ENCODE measurements around the gene UBE3D.
"Not testable (repeated sequence)": the region's sequence is repeated elsewhere in the genome, so short reads cannot be mapped to it uniquely, and the experiment has no call there.

Gene UBE3D

DNA sequence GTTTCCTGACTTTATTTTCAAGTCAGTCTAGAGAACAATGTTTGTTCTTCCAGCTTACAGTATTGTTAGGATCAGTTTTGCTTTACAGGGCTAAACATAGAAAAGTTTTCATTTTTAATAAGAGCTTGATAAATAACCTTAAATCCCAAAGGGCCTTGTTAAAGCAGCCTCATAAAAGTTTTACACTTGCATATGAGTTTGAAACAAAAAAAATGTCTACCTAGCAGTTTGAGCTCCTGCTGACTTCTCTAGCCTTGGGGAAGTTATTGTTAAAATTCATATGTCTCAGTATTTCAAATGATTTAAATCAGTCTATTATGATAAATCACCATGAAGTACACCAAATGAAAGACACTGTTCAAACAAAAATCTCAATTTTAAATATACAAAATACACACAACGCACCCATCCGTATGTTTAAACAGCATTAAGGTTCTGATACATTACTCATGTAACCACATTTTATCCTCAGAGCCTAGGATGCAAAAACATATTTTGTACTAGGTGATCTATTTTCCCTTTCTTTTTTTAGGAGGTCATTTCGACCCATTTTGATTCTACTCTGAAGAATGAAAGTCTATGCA is 87.2 kb downstream of the UBE3D start:
- DNase-seq, result no peak

GRCh38 chr6:82976179-82976578 is 89.5 kb downstream of the UBE3D start:
- no peak for DNase-seq

- no peak for DNase-seq
Observed at GRCh38 chr6:82971877-82972460, 93.7 kb downstream of the UBE3D start.

DNA sequence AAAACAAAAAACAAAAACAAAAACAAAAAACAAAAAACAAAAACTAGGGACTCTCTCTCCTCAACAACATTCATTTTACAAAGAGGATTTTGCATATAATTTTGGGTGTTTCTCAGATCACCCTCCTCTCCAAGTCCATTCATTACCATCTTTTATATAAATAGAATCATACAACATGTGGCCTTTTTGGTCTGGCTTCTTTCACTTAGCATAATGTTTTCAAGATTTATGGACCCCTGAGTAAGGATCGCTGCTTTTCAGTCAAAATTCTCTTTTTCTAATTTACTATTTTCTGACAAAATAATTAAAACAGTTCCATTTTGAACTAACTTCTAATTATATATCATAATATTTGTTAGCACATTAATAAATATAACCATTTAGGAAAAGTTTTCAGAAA is 94.8 kb downstream of the UBE3D start:
- no peak for DNase-seq

GRCh38 chr6:82968708-82969107 is 96.9 kb downstream of the UBE3D start:
- no peak for DNase-seq

DNA sequence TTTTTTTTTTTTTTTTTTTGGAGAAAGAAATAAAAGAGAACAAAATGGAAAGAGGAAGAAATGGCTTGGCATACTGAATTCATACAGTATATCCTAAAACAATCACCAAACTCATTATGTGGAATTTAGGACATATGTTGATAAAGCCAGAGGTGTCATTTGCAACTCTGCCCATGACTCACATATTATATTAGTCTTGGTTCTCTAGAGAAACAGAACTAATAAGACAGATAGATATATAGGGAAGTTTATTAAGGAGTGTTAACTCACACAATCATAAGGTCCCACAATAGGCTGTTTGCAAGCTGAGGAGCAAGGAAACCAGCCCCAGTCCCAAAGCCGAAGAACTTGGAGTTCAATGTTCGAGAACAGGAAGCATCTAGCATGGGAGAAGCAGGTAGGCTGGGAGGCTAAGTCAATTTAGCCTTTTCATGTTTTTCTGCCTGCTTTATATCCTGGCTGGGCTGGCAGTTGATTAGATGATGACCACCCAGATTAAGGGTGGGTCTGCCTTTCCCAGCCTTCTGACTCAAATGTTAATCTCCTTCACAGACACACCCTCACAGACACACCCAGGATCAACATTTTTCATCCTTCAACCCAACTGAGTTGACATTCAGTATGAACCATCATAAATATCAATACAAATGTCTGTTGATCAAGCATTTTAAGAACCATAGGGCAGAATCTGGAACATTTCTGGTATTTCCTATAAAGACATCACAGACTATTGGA is 102.3 kb downstream of the UBE3D start:
- no peak for DNase-seq

DNA sequence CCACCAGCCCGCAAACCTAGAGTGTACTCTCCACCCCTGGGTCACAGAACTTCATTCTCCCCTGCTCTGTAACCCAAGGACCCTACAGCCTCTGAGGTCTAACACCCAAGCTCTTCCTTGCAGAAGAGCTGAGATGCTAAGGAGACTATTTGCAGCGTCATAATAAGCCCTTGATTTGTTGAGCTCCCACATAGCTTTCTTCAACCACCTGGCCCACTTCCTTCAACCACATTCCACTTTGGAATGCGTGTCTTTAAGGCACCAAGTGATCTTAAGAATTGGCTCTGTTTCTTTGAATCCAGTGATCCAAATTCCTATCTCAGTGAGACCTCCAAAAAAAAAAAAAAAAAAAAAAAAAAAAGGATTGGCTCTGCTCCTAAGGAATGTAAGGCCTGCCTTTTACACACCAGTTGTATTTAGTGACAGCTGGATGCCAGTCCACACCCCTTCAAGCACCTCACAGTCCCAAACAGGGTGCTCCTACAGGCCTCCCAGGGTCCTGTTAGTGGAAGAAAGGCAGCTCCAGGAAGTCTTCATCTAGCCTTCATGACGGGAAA is 106.2 kb downstream of the UBE3D start:
- no peak for DNase-seq

- no peak for DNase-seq
Observed at GRCh38 chr6:82958551-82958950, 107.1 kb downstream of the UBE3D start.

GRCh38 chr6:82957868-82958245 is 107.8 kb downstream of the UBE3D start:
- DNase-seq, result no peak

DNA sequence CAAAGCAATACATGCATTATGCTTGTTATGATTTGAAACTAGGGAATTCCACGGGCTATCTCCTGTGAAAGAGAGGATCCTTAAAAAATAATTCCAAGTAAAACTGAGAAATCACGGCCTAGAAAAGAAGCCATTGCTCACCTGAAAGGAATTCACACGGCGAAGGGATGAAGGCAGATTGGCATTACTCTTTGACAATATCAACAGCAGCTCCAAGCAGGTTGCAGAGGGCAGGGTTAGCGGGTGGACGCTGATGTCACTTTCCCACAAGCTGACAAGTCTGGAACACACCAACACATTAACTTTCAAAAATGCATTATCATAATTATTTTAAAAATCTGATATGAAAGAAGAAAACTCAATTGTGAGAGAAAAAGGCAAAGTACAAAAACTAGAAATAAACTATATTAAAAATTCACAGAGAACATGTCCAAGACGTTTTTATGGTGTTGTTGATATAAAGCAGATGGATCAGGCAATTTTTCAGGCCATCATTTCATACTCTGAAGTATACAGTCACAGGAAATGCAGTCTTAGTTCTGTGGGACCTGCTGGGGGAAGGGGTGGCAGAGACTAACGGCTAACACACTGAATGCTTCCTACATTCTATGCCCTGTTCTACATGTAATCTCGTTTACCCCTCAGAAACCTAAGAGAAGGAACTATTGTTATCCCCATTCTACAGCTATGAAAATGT is 108.3 kb downstream of the UBE3D start:
- no peak for DNase-seq

DNA sequence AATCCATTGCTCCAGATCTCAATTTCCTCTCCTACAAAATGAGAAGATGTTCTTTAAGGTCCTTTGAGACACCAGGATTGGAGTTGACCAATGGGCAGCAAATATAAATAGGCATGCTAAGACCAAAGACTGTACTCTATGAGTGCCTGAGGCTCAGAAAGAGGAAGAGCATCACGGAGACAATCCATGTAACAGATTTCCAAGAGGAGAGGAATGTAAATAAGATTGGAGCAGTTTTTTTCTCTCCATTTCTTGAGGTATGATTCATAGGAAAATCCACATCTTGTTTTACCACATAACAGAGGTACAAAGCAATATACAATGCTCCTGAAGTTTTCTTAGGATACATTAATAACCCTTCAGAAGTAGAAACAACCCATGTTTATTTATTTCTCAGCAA is 109.8 kb downstream of the UBE3D start:
- no peak for DNase-seq

GRCh38 chr6:82954937-82955577 is 110.6 kb downstream of the UBE3D start:
- DNase-seq, result no peak

GRCh38 chr6:82954356-82954755 is 111.3 kb downstream of the UBE3D start:
- DNase-seq, result no peak

GRCh38 chr6:82953871-82954270 is 111.8 kb downstream of the UBE3D start:
- no peak for DNase-seq

DNA sequence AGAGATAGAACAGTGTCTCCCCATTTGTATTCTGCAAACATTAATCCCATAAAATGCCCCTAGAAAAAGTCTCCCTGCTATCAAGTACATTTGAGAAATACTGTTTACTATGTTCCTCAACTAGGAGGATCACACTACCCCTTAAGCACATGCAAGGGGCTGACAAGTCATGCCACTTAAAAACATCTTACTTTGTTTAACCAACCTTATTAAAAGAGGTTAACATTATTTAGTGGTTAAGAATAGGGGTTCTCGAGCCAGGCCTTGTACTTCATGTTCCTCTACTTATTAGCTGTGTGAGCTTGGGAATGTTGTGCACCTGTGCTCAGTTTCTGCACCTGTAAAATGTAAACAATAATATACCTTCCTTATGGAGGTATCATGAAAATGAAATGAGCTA is 113.7 kb downstream of the UBE3D start:
- DNase-seq, result no peak

DNA sequence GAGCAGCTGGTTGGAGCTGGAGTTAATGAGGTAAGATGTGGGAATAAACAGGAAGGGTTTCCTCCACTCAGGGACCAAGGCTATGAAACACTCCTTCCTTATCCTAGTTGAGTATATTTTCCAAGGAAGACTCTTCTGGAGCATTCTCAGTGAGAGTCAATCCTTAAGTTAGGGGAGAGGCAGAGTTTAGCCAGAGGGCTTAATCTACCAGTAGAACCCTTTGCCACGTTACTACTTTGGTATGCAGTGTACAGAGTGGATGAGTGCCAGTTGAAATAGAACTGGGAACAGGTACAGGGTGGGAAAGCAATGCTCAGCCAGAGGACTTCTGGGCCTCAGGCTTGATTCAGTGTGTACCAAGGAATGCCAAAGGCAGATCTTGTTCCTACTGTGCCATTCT is 114.3 kb downstream of the UBE3D start:
- DNase-seq, result no peak

DNA sequence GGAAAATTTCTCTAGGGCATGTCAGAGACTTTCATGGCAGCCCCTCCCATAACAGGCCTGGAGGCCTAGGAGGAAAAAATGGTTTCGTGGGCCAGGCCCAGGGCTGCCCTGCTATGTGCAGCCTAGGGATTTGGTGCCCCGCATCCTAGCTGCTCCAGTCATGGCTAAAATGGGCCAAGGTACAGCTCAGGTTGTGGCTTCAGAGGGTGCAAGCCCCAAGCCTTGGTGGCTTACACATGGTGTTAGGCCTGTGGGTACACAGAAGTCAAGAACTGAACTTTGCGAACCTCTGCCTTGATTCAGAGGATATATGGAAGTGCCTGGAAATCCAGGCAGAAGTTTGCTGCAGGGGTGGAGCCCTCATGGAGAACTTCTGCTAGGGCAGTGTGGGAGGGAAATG is 134.7 kb downstream of the UBE3D start:
- DNase-seq, result not testable (repeated sequence)

- no peak for DNase-seq
Observed at GRCh38 chr6:82924799-82925535, 140.7 kb downstream of the UBE3D start.

GRCh38 chr6:82921258-82921657 is 144.4 kb downstream of the UBE3D start:
- no peak for DNase-seq

- DNase-seq, result no peak
Observed at GRCh38 chr6:82917346-82918064, 148.1 kb downstream of the UBE3D start.
